Measurements from ENCODE around the gene DAPP1.
A peak's percentile ranks its signal among the peaks of the same experiment; 100 is the strongest.

Gene DAPP1

DNA sequence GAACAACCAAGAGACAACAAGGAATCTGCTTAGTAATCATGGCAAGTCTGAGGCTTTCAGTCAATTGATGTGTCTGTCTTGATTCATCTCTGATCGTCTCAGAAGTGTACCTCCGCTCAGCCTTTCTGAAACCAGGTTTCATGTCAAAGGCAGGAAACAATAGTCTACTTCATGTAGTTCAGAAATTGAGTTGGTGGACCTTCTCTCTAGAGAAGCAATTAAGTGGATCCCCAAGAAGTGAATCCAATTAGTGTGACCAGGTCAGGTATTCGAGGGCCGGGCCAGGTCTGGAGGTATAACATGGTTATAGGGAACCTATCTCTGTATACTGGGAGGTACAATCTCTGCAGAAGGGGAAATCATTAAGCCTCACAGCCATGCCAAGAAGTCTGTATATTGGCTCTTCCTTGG is 32.0 kb downstream of the DAPP1 start:
- no peak overlapping the region for H3K4me3 ChIP-seq (ENCODE audit: low read depth, low read length)
- peak; percentile 72 for DNase-seq (ENCODE audit: low read depth)
- no peak for TF ChIP-seq CTCF (IDR thresholded peaks at IDR 0.05; ENCODE audit: low read depth, low read length, missing control alignments)

GRCh38 chr4:99852199-99852749 is 35.6 kb downstream of the DAPP1 start:
- TF ChIP-seq CTCF (IDR thresholded peaks at IDR 0.05; ENCODE audit: low read depth, low read length, missing control alignments): no peak
- DNase-seq (ENCODE audit: low read depth): no peak
- no peak overlapping the region; the same call in 1 of the 2 replicates for H3K4me3 ChIP-seq (ENCODE audit: low read depth, low read length)

- TF ChIP-seq CTCF (IDR thresholded peaks at IDR 0.05; ENCODE audit: low read depth, low read length, missing control alignments): no peak
- H3K4me3 ChIP-seq (ENCODE audit: low read depth, low read length): no peak overlapping the region
- DNase-seq (ENCODE audit: low read depth): no peak
Observed at GRCh38 chr4:99853190-99853589, 36.6 kb downstream of the DAPP1 start.

DNA sequence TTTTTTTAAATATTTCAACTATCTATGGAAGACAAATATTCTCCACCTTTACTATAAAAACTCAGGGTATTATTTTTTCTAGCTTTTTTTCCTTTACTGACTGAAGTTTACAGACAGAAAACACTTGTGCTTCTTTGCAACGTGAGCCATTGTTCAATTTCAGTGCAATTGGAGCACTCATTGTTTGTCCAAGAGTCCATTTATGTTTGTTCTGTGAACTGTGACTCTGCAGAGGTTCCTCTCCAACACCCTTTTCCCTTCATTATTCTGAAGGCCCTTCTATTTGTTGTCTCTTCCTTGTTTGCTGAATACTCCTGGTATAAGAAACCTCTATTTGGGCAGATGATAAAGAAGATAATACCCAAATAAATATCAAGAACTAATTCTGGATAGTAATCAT is 37.4 kb downstream of the DAPP1 start:
- no peak for TF ChIP-seq CTCF (IDR thresholded peaks at IDR 0.05; ENCODE audit: low read depth, low read length, missing control alignments)
- no peak overlapping the region for H3K4me3 ChIP-seq (ENCODE audit: low read depth, low read length)
- no peak for DNase-seq (ENCODE audit: low read depth)

DNA sequence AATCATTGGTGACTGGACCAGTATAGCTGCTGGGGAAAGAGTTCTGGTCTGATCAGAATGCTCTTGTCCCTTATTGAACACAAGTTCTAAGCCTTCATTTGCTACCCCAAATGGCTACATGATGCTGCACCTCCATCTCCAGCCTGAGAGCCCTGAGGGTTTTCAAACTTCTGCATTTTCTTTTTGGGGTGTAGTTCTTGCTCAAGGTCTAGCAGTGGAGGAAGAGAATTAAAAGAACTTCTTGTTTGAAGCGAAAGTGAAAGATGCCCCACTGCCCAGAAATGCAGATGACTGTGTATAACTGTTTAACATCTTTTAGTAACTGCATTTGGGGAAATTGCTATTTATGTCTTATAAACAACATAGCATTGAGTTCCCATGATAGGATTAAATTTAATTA is 39.1 kb downstream of the DAPP1 start:
- H3K4me3 ChIP-seq (ENCODE audit: low read depth, low read length): no peak overlapping the region
- peak; percentile 55 for DNase-seq (ENCODE audit: low read depth)
- TF ChIP-seq CTCF (IDR thresholded peaks at IDR 0.05; ENCODE audit: low read depth, low read length, missing control alignments): no peak

DNA sequence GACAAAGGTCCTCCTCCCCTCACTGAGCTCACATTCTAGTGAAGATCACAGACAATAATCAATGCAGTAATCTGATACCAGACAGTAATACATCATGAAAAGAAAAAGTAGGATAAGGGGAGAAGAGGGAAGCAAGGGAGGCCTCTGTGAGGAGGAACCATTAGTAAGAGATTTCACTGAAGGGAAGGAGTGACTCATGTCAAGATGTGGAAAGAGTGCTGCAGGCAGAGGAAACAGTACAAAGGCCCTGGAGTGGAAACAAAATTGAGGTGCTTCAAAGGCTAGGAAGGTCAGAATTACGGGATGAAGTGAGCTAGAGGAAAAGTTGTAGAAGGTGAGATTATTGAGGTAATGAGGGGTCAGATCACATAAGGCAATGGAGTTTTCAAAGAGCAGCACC is 39.5 kb downstream of the DAPP1 start:
- TF ChIP-seq CTCF (IDR thresholded peaks at IDR 0.05; ENCODE audit: low read depth, low read length, missing control alignments): no peak
- DNase-seq (ENCODE audit: low read depth): no peak
- H3K4me3 ChIP-seq (ENCODE audit: low read depth, low read length): no peak overlapping the region

- DNase-seq (ENCODE audit: low read depth): no peak
- H3K4me3 ChIP-seq (ENCODE audit: low read depth, low read length): no peak overlapping the region
Observed at GRCh38 chr4:99857307-99857706, 40.7 kb downstream of the DAPP1 start.

More at GRCh38 chr4:99857307-99857706, 40.7 kb downstream of the DAPP1 start:
- TF ChIP-seq CTCF (IDR thresholded peaks at IDR 0.05; ENCODE audit: low read depth, low read length, missing control alignments): no peak

All from GM12864 (cell line).